SK-N-SH (cell line): Measurements from ENCODE around the gene AQP1. TPM values are rescaled to one million over a fixed set of nuclear protein-coding genes. Genes with fewer than 3 reads are reported as not detected.

Source experiments
- CTCF ChIA-PET: fragments of 300-600, 350-600 bp; formaldehyde crosslinking; extraction: SDS; loops from one replicate; lab custom pipeline; 2021; lab: Yijun Ruan, JAX
- POLR2A ChIA-PET: fragments of 350-600 bp; sonication (Branson Sonifier 250); formaldehyde crosslinking; extraction: SDS; loops from one replicate; lab custom pipeline; 2020; ENCODE audit warnings: antibody characterized with exemption, inconsistent platforms; lab: Yijun Ruan, JAX
- DNase-seq: peaks from one replicate; pipeline ENCODE4 v3.0.0; 2012
- H2AFZ ChIP-seq: fragments of 200-600 bp; sonication (generic); 2 replicates; pipeline ENCODE4 v1.8.1; 2016; ENCODE audit warnings: antibody characterized with exemption, mild to moderate bottlenecking, low read depth
- H3F3A ChIP-seq: fragments of 200-600 bp; sonication (generic); replicated peaks from 2 replicates; pipeline ENCODE3; 2016; ENCODE audit warnings: antibody characterized with exemption, mild to moderate bottlenecking; ENCODE audit not compliant: insufficient read depth
- H3K27ac ChIP-seq, 2 experiments: fragments of 200-500 bp in 1 of 2; fragments of 200-600 bp in 1 of 2; sonication (Bioruptor generic) in 1 of 2; sonication (generic), shearing (Covaris generic) in 1 of 2; 2 replicates each; pipeline versions ENCODE4 v1.5.1 to v1.6.1; 2014 to 2016; ENCODE audit warnings: low read depth in 2 of 2, inconsistent platforms in 1 of 2, low read length in 1 of 2, mild to moderate bottlenecking in 1 of 2, mixed read lengths in 1 of 2
- H3K27me3 ChIP-seq: fragments of 200-600 bp; sonication (generic), shearing (Covaris generic); 2 replicates; pipeline ENCODE4 v1.6.1; 2016; ENCODE audit warnings: mixed run types; ENCODE audit not compliant: insufficient read depth
- H3K36me3 ChIP-seq, 2 experiments: fragments of 200-500 bp in 1 of 2; fragments of 200-600 bp in 1 of 2; sonication (Bioruptor generic) in 1 of 2; sonication (generic) in 1 of 2; replicated peaks in 1 of 2; 2 replicates each; pipeline versions ENCODE3 to v1.5.1; 2014 to 2016; ENCODE audit warnings: low read length in 1 of 2, mild to moderate bottlenecking in 1 of 2; ENCODE audit not compliant: insufficient read depth in 2 of 2, control insufficient read depth in 1 of 2
- H3K4me1 ChIP-seq, 2 experiments: fragments of 200-500 bp in 1 of 2; fragments of 200-600 bp in 1 of 2; sonication (Bioruptor generic) in 1 of 2; sonication (generic), shearing (Covaris generic) in 1 of 2; 2 replicates each; pipeline versions ENCODE4 v1.5.1 to v1.6.1; 2014 to 2016; ENCODE audit warnings: low read depth in 1 of 2, low read length in 1 of 2, mixed run types in 1 of 2; ENCODE audit not compliant: insufficient read depth in 2 of 2, control insufficient read depth in 1 of 2
- H3K4me2 ChIP-seq: fragments of 200-600 bp; sonication (generic), shearing (Covaris generic); 2 replicates; pipeline ENCODE4 v1.6.1; 2017; ENCODE audit warnings: mixed run types
- H3K4me3 ChIP-seq, 2 experiments: fragments of 200-500 bp in 1 of 2; fragments of 200-600 bp in 1 of 2; sonication (Bioruptor generic) in 1 of 2; sonication (generic), shearing (Covaris generic) in 1 of 2; 2 replicates each; pipeline versions ENCODE4 v1.5.1 to v1.8.1; 2014 to 2016; ENCODE audit warnings: low read depth in 2 of 2, inconsistent platforms in 1 of 2, low read length in 1 of 2, mild to moderate bottlenecking in 1 of 2, mixed read lengths in 1 of 2, moderate library complexity in 1 of 2
- H3K79me2 ChIP-seq: fragments of 200-600 bp; sonication (generic); 2 replicates; pipeline ENCODE4 v1.8.1; 2017; ENCODE audit warnings: mild to moderate bottlenecking; ENCODE audit not compliant: insufficient read depth
- H3K9ac ChIP-seq: fragments of 200-600 bp; sonication (generic); 2 replicates; pipeline ENCODE4 v1.6.1; 2017; ENCODE audit warnings: mixed run types
- H3K9me2 ChIP-seq: fragments of 200-600 bp; sonication (generic); 2 replicates; pipeline ENCODE4 v1.6.1; 2017; ENCODE audit warnings: mixed run types
- H3K9me3 ChIP-seq: fragments of 200-600 bp; sonication (generic); 2 replicates; pipeline ENCODE4 v1.6.1; 2017; ENCODE audit warnings: mixed run types, mild to moderate bottlenecking, moderate library complexity
- H4K20me1 ChIP-seq: fragments of 200-600 bp; sonication (generic); 2 replicates; pipeline ENCODE4 v1.6.1; 2017; ENCODE audit warnings: mild to moderate bottlenecking, mixed run types; ENCODE audit not compliant: insufficient read depth
- CTCF ChIP-seq: fragments of 200-600 bp; sonication (generic); IDR thresholded peaks from 2 replicates; pipeline ENCODE4 v1.6.1; 2017; ENCODE audit warnings: antibody characterized with exemption, mild to moderate bottlenecking, moderate library complexity
- EP300 ChIP-seq, 2 experiments: IDR thresholded peaks; 2 replicates each; pipeline versions ENCODE4 v1.4.0 to v1.6.1; 2012; ENCODE audit warnings: borderline replicate concordance in 1 of 2, low read depth in 1 of 2, low read length in 1 of 2
- EZH2phosphoT487 ChIP-seq: fragments of 200-600 bp; sonication (generic); IDR thresholded peaks from 2 replicates; pipeline ENCODE4 v1.6.1; 2017; ENCODE audit warnings: low read depth, mixed run types, mild to moderate bottlenecking, antibody characterized with exemption, moderate library complexity, borderline replicate concordance
- JUND ChIP-seq: IDR thresholded peaks from 2 replicates; pipeline ENCODE4 v1.4.0; 2012
- MAX ChIP-seq: IDR thresholded peaks from 2 replicates; pipeline ENCODE4 v1.4.0; 2012; ENCODE audit warnings: low read depth
- PBX3 ChIP-seq: IDR thresholded peaks from 2 replicates; pipeline ENCODE4; 2012
- REST ChIP-seq: IDR thresholded peaks from 2 replicates; pipeline ENCODE4 v1.6.1; 2012; ENCODE audit warnings: mild to moderate bottlenecking, low read depth, low read length, moderate library complexity
- WGBS: methylation state at CpG from one replicate; pipeline ENCODE4 v1.1.6; 2017; ENCODE audit warnings: low lambda C conversion rate; 5-methylcytosine and 5-hydroxymethylcytosine counted together
- polyA plus RNA-seq, 3 experiments: library from polyadenylated mRNA; depleted of rRNA; stranded (reverse); fragments of >200 nt; gene quantifications; 2 replicates each; pipeline ENCODE4 v1.2.3, GENCODE V29; 2012

Gene AQP1
- polyA plus RNA-seq, 1 of the 3 experiments (the other 2 are of a cell fraction), result 1.7 TPM

GRCh38 chr7:30910411-30911073 is 1.1 kb upstream of the AQP1 start:
- Histone ChIP-seq H3K27me3 (no peaks in the 10 kb centered on the region), H3K4me2 (no peak overlapping the region), H2AFZ (no peak overlapping the region), H3K4me3 (no peak overlapping the region), H3K9ac (no peak overlapping the region), H3K36me3 (no peaks in the 10 kb centered on the region), H3F3A (peaks cover 4% of the 10 kb centered on the region), H4K20me1 (no peaks in the 10 kb centered on the region), H3K27ac (peak overlapping the region in 1 of 2 experiments; percentile 86; a peak in 1 of 4 replicates), H3K79me2 (no peaks in the 10 kb centered on the region), H3K4me1 (peaks cover 23 to 80% of the 10 kb centered on the region in 2 experiments; a peak in 3 of 4 replicates), H3K9me2 (no peaks in the 10 kb centered on the region), H3K9me3 (no peaks in the 10 kb centered on the region)
- TF ChIP-seq EP300 (IDR thresholded peaks at IDR 0.05; ENCODE audit: borderline replicate concordance in 1 of 2, low read depth in 1 of 2, low read length in 1 of 2) (peak in 1 of 2 experiments; percentile 34; a peak in 1 of 4 replicates), REST (no peak), CTCF (no peak), MAX (no peak), PBX3 (no peak), JUND (no peak), EZH2phosphoT487 (no peak)
- 88% methylated on average over 11 of the region's 11 CpGs for WGBS
- ChIA-PET POLR2A (interaction anchor here (1.5 kb wide), 1 partner anchor 11 kb away, joined by 3 read pairs; no protein-coding TSS in a partner anchor), CTCF (interaction anchor here (0.6 to 10.9 kb wide), 6 partner anchors 14 to 223 kb away, joined by 3 to 84 read pairs (median 3); no protein-coding TSS in a partner anchor)
- DNase-seq, result peak; percentile 82
